Caco-2 (cell line): ENCODE results near the gene PMPCA. TPM values are rescaled to one million over a fixed set of nuclear protein-coding genes. Genes with fewer than 3 reads are reported as not detected.
A peak's percentile ranks its signal among the peaks of the same experiment; 100 is the strongest.

Experiments used
- BruUV-seq: library from RNA; stranded (reverse); fragments of 400-500 nt; replicated peaks from 2 replicates; lab custom pipeline; 2021; lab: Mats Ljungman, UMichigan
- CTCF ChIA-PET: fragments of 300-600 bp; sonication (Branson Sonifier 250); formaldehyde crosslinking; loops from one replicate; lab custom pipeline; 2022; ENCODE audit warnings: antibody characterized with exemption; lab: Charles Lee
- POLR2A ChIA-PET: fragments of 300-600 bp; sonication (Branson Sonifier 250); formaldehyde crosslinking; loops from one replicate; lab custom pipeline; 2022; ENCODE audit warnings: antibody characterized with exemption; lab: Charles Lee
- DNase-seq, 2 experiments: peaks; one replicate each; pipeline versions ENCODE4 v3.0.0 to v3.0.0-alpha.2; 2020 to 2022
- H3K27me3 ChIP-seq: replicated peaks from 2 replicates; pipeline ENCODE4 v1.6.0; 2011; ENCODE audit warnings: low read length; ENCODE audit not compliant: control insufficient read depth, insufficient read depth
- H3K36me3 ChIP-seq: 2 replicates; pipeline ENCODE4 v1.5.1; 2011; ENCODE audit warnings: low read length; ENCODE audit not compliant: control insufficient read depth, insufficient read depth
- H3K4me1 ChIP-seq: fragments of 250-450 bp; sonication (Bioruptor Pico); 2 replicates; pipeline ENCODE4 v1.5.1; 2020; ENCODE audit warnings: mild to moderate bottlenecking
- H3K4me3 ChIP-seq: 2 replicates; pipeline ENCODE4 v1.5.1; 2011; ENCODE audit warnings: low read depth, mild to moderate bottlenecking, control low read depth, low read length
- H3K9me3 ChIP-seq: fragments of 250-450 bp; sonication (Bioruptor Pico); 2 replicates; pipeline ENCODE4 v1.5.1; 2020; ENCODE audit warnings: mild to moderate bottlenecking, moderate library complexity
- H3K27ac Mint-ChIP-seq: one replicate; pipeline ENCODE4 v1.8.0; 2022; ENCODE audit warnings: mixed read lengths; ENCODE audit not compliant: unreplicated experiment
- H3K27me3 Mint-ChIP-seq: one replicate; pipeline ENCODE4 v1.8.0; 2022; ENCODE audit warnings: mixed read lengths; ENCODE audit not compliant: insufficient read depth, unreplicated experiment
- H3K36me3 Mint-ChIP-seq: one replicate; pipeline ENCODE4 v1.8.0; 2022; ENCODE audit warnings: mild to moderate bottlenecking, mixed read lengths; ENCODE audit not compliant: insufficient read depth, unreplicated experiment
- H3K4me1 Mint-ChIP-seq: one replicate; pipeline ENCODE4 v1.8.0; 2022; ENCODE audit warnings: low read depth, mixed read lengths; ENCODE audit not compliant: unreplicated experiment
- H3K4me3 Mint-ChIP-seq: one replicate; pipeline ENCODE4 v1.8.0; 2022; ENCODE audit warnings: mild to moderate bottlenecking, moderate library complexity, mixed read lengths; ENCODE audit not compliant: unreplicated experiment
- H3K9me3 Mint-ChIP-seq: one replicate; pipeline ENCODE4 v1.8.0; 2022; ENCODE audit warnings: mixed read lengths; ENCODE audit not compliant: unreplicated experiment
- intact Hi-C: fragments of 100-400 bp; cut with micrococcal nuclease; formaldehyde crosslinking; loops from one replicate; pipeline ENCODE4 v1.10.0; 2022; ENCODE audit not compliant: unreplicated experiment
- total RNA-seq: library from RNA; stranded (reverse); gene quantifications from 2 replicates; pipeline ENCODE4 v1.2.3, GENCODE V29; 2022
- TF ChIP-seq, protein P1 (sequence below), 2 experiments: fragments of 200-600 bp in 1 of 2; IDR thresholded peaks; 1 replicate in 1 of 2; 2 replicates in 1 of 2; pipeline versions ENCODE4 v1.5.1 to v1.8.0; 2011 to 2022; ENCODE audit warnings: antibody characterized with exemption in 1 of 2, control low read depth in 1 of 2, inconsistent platforms in 1 of 2, low read depth in 1 of 2, low read length in 1 of 2, mild to moderate bottlenecking in 1 of 2, moderate library complexity in 1 of 2; ENCODE audit not compliant: insufficient read depth in 1 of 2, severe bottlenecking in 1 of 2, unreplicated experiment in 1 of 2

The PMPCA gene
- total RNA-seq, 1 experiment from 2014 or later: 91.5 TPM

DNA sequence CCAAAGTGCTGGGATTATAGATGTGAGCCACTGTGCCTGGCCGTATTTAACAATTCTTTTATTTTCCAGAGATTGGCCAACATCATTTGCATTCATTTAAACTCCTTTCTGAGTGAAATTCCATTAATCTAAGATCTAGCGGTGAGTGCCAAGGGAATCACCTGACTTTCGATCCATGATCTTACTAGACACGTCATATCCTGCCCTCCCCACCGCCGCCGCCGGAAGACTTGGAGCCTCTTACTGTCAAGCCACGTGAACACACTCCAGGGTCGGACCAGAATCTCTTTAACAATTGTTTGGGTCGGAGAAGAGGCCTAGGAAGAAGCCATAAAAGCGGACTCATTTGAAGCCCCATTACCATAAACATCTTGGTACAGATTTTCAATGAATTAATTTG, 16.3 kb downstream of the PMPCA start:
- TF ChIP-seq, protein P1, sequence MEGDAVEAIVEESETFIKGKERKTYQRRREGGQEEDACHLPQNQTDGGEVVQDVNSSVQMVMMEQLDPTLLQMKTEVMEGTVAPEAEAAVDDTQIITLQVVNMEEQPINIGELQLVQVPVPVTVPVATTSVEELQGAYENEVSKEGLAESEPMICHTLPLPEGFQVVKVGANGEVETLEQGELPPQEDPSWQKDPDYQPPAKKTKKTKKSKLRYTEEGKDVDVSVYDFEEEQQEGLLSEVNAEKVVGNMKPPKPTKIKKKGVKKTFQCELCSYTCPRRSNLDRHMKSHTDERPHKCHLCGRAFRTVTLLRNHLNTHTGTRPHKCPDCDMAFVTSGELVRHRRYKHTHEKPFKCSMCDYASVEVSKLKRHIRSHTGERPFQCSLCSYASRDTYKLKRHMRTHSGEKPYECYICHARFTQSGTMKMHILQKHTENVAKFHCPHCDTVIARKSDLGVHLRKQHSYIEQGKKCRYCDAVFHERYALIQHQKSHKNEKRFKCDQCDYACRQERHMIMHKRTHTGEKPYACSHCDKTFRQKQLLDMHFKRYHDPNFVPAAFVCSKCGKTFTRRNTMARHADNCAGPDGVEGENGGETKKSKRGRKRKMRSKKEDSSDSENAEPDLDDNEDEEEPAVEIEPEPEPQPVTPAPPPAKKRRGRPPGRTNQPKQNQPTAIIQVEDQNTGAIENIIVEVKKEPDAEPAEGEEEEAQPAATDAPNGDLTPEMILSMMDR (IDR thresholded peaks at IDR 0.05; ENCODE audit: insufficient read depth in 1 of 2, low read depth in 1 of 2, low read length in 1 of 2, severe bottlenecking in 1 of 2, unreplicated experiment in 1 of 2): no peak
- Mint-ChIP-seq H3K9me3 (no peaks in the 10 kb centered on the region), H3K36me3 (peaks cover 73% of the 10 kb centered on the region), H3K4me3 (no peak overlapping the region), H3K27me3 (no peaks in the 10 kb centered on the region), H3K4me1 (no peaks in the 10 kb centered on the region), H3K27ac (no peak overlapping the region)
- Histone ChIP-seq H3K36me3 (peaks cover 2% of the 10 kb centered on the region; the same call in 1 of the 2 replicates), H3K4me3 (no peak overlapping the region), H3K27me3 (no peaks in the 10 kb centered on the region), H3K9me3 (no peaks in the 10 kb centered on the region), H3K4me1 (no peaks in the 10 kb centered on the region)
- POLR2A ChIA-PET: interaction anchor here (0.6 kb wide), 1 partner anchor 258 kb away, joined by 19 read pairs; no protein-coding TSS in a partner anchor
- intact Hi-C loops: no loop called here
- no peak for DNase-seq
- no TSS peak for BruUV-seq
- CTCF ChIA-PET: interaction anchor here (0.6 kb wide), 1 partner anchor 20 kb away, joined by 3 read pairs; no protein-coding TSS in a partner anchor

DNA sequence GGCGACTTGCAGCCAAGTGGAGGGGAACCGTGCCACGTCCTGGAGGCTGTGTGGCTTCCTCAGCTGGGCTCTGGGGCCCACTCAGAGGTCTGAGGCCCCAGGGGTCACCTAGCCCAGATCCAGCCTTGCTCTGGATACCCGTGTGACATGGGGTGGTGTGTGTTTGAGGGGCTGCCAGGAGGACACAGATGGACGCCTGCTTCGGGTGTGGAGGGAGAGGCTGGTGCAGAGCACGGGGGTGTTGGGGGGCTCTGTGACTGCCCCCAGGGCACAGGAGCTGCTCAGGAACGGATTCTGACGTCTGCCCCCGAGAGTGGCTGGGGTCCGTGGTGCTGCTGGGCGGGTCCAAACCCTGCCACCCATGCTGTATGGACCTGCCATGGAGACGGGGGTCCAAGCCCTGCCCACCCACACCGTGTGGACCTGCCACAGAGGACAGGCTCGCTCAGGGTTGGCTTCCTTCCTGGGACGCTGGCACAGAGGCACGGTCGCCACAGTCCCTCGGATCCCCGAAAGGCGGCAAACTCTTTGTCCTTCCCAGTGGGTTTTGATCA, 18.7 kb downstream of the PMPCA start:
- ChIA-PET CTCF (no interaction called here), POLR2A (interaction anchor here (0.6 kb wide), 1 partner anchor 36 kb away, joined by 3 read pairs; no protein-coding TSS in a partner anchor)
- TSS peak; percentile 32 for BruUV-seq
- Mint-ChIP-seq H3K4me3 (no peak overlapping the region), H3K27ac (no peak overlapping the region), H3K36me3 (peaks cover 58% of the 10 kb centered on the region), H3K9me3 (no peaks in the 10 kb centered on the region), H3K27me3 (no peaks in the 10 kb centered on the region), H3K4me1 (no peaks in the 10 kb centered on the region)
- Histone ChIP-seq H3K4me3 (no peak overlapping the region), H3K36me3 (peaks cover 2% of the 10 kb centered on the region; the same call in 1 of the 2 replicates), H3K27me3 (no peaks in the 10 kb centered on the region), H3K4me1 (no peaks in the 10 kb centered on the region), H3K9me3 (no peaks in the 10 kb centered on the region)
- no peak for DNase-seq
- intact Hi-C loops: no loop called here
- TF ChIP-seq, protein P1 (IDR thresholded peaks at IDR 0.05; ENCODE audit: insufficient read depth in 1 of 2, low read depth in 1 of 2, low read length in 1 of 2, severe bottlenecking in 1 of 2, unreplicated experiment in 1 of 2): no peak

DNA sequence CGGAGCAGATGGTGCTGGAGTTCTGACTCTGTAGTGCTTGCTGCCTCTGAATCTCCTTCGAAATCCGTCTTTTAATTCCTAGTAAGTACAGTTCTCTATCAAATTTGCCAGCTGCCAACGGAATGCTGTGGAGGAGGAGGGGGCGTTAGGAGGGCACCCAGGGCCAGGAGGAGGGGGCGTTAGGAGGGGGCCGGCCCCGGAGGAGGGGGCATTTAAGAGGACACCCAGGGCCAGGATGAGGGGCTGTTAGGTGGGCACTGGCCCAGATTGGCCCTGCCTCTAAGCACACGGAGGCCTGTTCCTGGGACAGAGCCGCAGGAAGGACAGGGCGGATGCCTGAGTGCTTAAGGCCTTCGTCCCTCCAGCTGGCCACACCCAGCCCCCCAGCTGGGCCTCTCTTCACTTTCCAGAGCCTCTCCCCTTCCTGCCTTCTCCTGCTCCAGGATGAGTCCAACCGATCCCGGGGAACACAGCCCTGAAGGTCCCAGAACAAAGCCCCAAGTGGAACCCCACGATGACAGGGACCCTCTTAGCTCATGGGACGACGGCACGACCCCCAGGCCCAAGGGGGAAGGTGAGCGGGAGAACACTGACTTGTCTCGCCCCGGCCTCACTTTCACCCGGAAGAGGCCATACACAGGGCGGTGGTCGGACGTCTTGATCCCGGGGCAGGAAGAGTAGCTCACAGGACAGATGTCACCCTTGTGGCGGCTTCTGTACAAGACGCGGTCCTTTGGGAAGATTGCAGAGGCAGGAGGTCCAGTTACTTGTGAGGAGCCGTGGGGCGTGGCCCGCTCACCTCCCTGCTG, 19.4 kb downstream of the PMPCA start:
- Mint-ChIP-seq H3K27ac (no peak overlapping the region), H3K36me3 (peaks cover 51% of the 10 kb centered on the region), H3K27me3 (no peaks in the 10 kb centered on the region), H3K4me3 (no peak overlapping the region), H3K4me1 (no peaks in the 10 kb centered on the region), H3K9me3 (no peaks in the 10 kb centered on the region)
- Histone ChIP-seq H3K36me3 (peaks cover 1% of the 10 kb centered on the region; the same call in 1 of the 2 replicates), H3K4me1 (no peaks in the 10 kb centered on the region), H3K4me3 (no peak overlapping the region), H3K9me3 (no peaks in the 10 kb centered on the region), H3K27me3 (no peaks in the 10 kb centered on the region)
- no TSS peak for BruUV-seq
- TF ChIP-seq, protein P1 (IDR thresholded peaks at IDR 0.05; ENCODE audit: insufficient read depth in 1 of 2, low read depth in 1 of 2, low read length in 1 of 2, severe bottlenecking in 1 of 2, unreplicated experiment in 1 of 2): no peak
- ChIA-PET POLR2A (no interaction called here), CTCF (no interaction called here)
- intact Hi-C loops: no loop called here
- DNase-seq: no peak
